ENCODE measurements around the gene CLCA1.

The CLCA1 gene

GRCh38 chr1:86468501-86468977, at the start of gene CLCA1:
Gene CLCA1, plus strand, starts transcription at chr1:86468927. Its CDS starts 45 bp downstream, at chr1:86468972.
- no peaks in the 10 kb centered on the region for H3K9me3 ChIP-seq (ENCODE audit: control insufficient read depth, insufficient read depth, low read depth, low read length)
- H3K27ac ChIP-seq (ENCODE audit: low read depth, low read length): no peak within 1 kb of the TSS
- no peaks in the 10 kb centered on the region for H3K36me3 ChIP-seq (ENCODE audit: control insufficient read depth, insufficient read depth, low read length)
- H3K9ac ChIP-seq (ENCODE audit: low read length): no peak within 1 kb of the TSS
- H3K4me1 ChIP-seq (ENCODE audit: control insufficient read depth, insufficient read depth, low read length): no peaks in the 10 kb centered on the region
- H3K27me3 ChIP-seq (ENCODE audit: control insufficient read depth, insufficient read depth, low read length): no peaks in the 10 kb centered on the region
- H3K4me3 ChIP-seq (ENCODE audit: low read depth, low read length): no peak within 1 kb of the TSS

GRCh38 chr1:86419277-86419903, 49.3 kb upstream of the CLCA1 start:
- no peaks in the 10 kb centered on the region for H3K27me3 ChIP-seq (ENCODE audit: control insufficient read depth, insufficient read depth, low read length)
- no peak overlapping the region for H3K9ac ChIP-seq (ENCODE audit: low read length)
- no peak overlapping the region for H3K27ac ChIP-seq (ENCODE audit: low read depth, low read length)
- H3K4me3 ChIP-seq (ENCODE audit: low read depth, low read length): no peak overlapping the region
- H3K36me3 ChIP-seq (ENCODE audit: control insufficient read depth, insufficient read depth, low read length): no peaks in the 10 kb centered on the region
- H3K4me1 ChIP-seq (ENCODE audit: control insufficient read depth, insufficient read depth, low read length): no peaks in the 10 kb centered on the region
- no peaks in the 10 kb centered on the region for H3K9me3 ChIP-seq (ENCODE audit: control insufficient read depth, insufficient read depth, low read depth, low read length)

- no peak overlapping the region for H3K4me3 ChIP-seq (ENCODE audit: low read depth, low read length)
- no peaks in the 10 kb centered on the region for H3K36me3 ChIP-seq (ENCODE audit: control insufficient read depth, insufficient read depth, low read length)
- H3K9me3 ChIP-seq (ENCODE audit: control insufficient read depth, insufficient read depth, low read depth, low read length): no peaks in the 10 kb centered on the region
- no peaks in the 10 kb centered on the region for H3K4me1 ChIP-seq (ENCODE audit: control insufficient read depth, insufficient read depth, low read length)
- H3K9ac ChIP-seq (ENCODE audit: low read length): no peak overlapping the region
- H3K27ac ChIP-seq (ENCODE audit: low read depth, low read length): no peak overlapping the region
- no peaks in the 10 kb centered on the region for H3K27me3 ChIP-seq (ENCODE audit: control insufficient read depth, insufficient read depth, low read length)
Measured at GRCh38 chr1:86421601-86422280, 47.0 kb upstream of the CLCA1 start.

- no peaks in the 10 kb centered on the region for H3K36me3 ChIP-seq (ENCODE audit: control insufficient read depth, insufficient read depth, low read length)
- no peaks in the 10 kb centered on the region for H3K4me1 ChIP-seq (ENCODE audit: control insufficient read depth, insufficient read depth, low read length)
- no peak overlapping the region for H3K9ac ChIP-seq (ENCODE audit: low read length)
- H3K4me3 ChIP-seq (ENCODE audit: low read depth, low read length): no peak overlapping the region
- no peaks in the 10 kb centered on the region for H3K27me3 ChIP-seq (ENCODE audit: control insufficient read depth, insufficient read depth, low read length)
- H3K9me3 ChIP-seq (ENCODE audit: control insufficient read depth, insufficient read depth, low read depth, low read length): no peaks in the 10 kb centered on the region
- H3K27ac ChIP-seq (ENCODE audit: low read depth, low read length): no peak overlapping the region
Measured at GRCh38 chr1:86423473-86423872, 45.3 kb upstream of the CLCA1 start.

GRCh38 chr1:86423873-86424272, 44.9 kb upstream of the CLCA1 start, which contains the start of gene CLCA2:
Gene CLCA2, plus strand, starts transcription at chr1:86424171. Its CDS starts 77 bp downstream, at chr1:86424248.
- H3K4me3 ChIP-seq (ENCODE audit: low read depth, low read length): no peak within 1 kb of the TSS
- H3K9ac ChIP-seq (ENCODE audit: low read length): no peak within 1 kb of the TSS
- H3K9me3 ChIP-seq (ENCODE audit: control insufficient read depth, insufficient read depth, low read depth, low read length): no peaks in the 10 kb centered on the region
- no peaks in the 10 kb centered on the region for H3K27me3 ChIP-seq (ENCODE audit: control insufficient read depth, insufficient read depth, low read length)
- H3K36me3 ChIP-seq (ENCODE audit: control insufficient read depth, insufficient read depth, low read length): no peaks in the 10 kb centered on the region
- H3K27ac ChIP-seq (ENCODE audit: low read depth, low read length): no peak within 1 kb of the TSS
- no peaks in the 10 kb centered on the region for H3K4me1 ChIP-seq (ENCODE audit: control insufficient read depth, insufficient read depth, low read length)

GRCh38 chr1:86429122-86429725, 39.5 kb upstream of the CLCA1 start:
- H3K9ac ChIP-seq (ENCODE audit: low read length): no peak overlapping the region
- no peak overlapping the region for H3K4me3 ChIP-seq (ENCODE audit: low read depth, low read length)
- no peaks in the 10 kb centered on the region for H3K4me1 ChIP-seq (ENCODE audit: control insufficient read depth, insufficient read depth, low read length)
- no peaks in the 10 kb centered on the region for H3K36me3 ChIP-seq (ENCODE audit: control insufficient read depth, insufficient read depth, low read length)
- no peak overlapping the region for H3K27ac ChIP-seq (ENCODE audit: low read depth, low read length)
- H3K9me3 ChIP-seq (ENCODE audit: control insufficient read depth, insufficient read depth, low read depth, low read length): no peaks in the 10 kb centered on the region
- no peaks in the 10 kb centered on the region for H3K27me3 ChIP-seq (ENCODE audit: control insufficient read depth, insufficient read depth, low read length)

- Histone ChIP-seq H3K27ac (ENCODE audit: low read depth, low read length) (no peak overlapping the region), H3K36me3 (ENCODE audit: control insufficient read depth, insufficient read depth, low read length) (no peaks in the 10 kb centered on the region), H3K27me3 (ENCODE audit: control insufficient read depth, insufficient read depth, low read length) (no peaks in the 10 kb centered on the region), H3K4me3 (ENCODE audit: low read depth, low read length) (no peak overlapping the region), H3K9ac (ENCODE audit: low read length) (no peak overlapping the region), H3K9me3 (ENCODE audit: control insufficient read depth, insufficient read depth, low read depth, low read length) (no peaks in the 10 kb centered on the region), H3K4me1 (ENCODE audit: control insufficient read depth, insufficient read depth, low read length) (no peaks in the 10 kb centered on the region)
Measured at GRCh38 chr1:86429835-86430234, 38.9 kb upstream of the CLCA1 start.

GRCh38 chr1:86430376-86430775, 38.4 kb upstream of the CLCA1 start:
- no peak overlapping the region for H3K4me3 ChIP-seq (ENCODE audit: low read depth, low read length)
- H3K27ac ChIP-seq (ENCODE audit: low read depth, low read length): no peak overlapping the region
- no peaks in the 10 kb centered on the region for H3K36me3 ChIP-seq (ENCODE audit: control insufficient read depth, insufficient read depth, low read length)
- no peak overlapping the region for H3K9ac ChIP-seq (ENCODE audit: low read length)
- H3K27me3 ChIP-seq (ENCODE audit: control insufficient read depth, insufficient read depth, low read length): no peaks in the 10 kb centered on the region
- H3K4me1 ChIP-seq (ENCODE audit: control insufficient read depth, insufficient read depth, low read length): no peaks in the 10 kb centered on the region
- H3K9me3 ChIP-seq (ENCODE audit: control insufficient read depth, insufficient read depth, low read depth, low read length): no peaks in the 10 kb centered on the region

- no peaks in the 10 kb centered on the region for H3K4me1 ChIP-seq (ENCODE audit: control insufficient read depth, insufficient read depth, low read length)
- H3K4me3 ChIP-seq (ENCODE audit: low read depth, low read length): no peak overlapping the region
- H3K36me3 ChIP-seq (ENCODE audit: control insufficient read depth, insufficient read depth, low read length): no peaks in the 10 kb centered on the region
- H3K9me3 ChIP-seq (ENCODE audit: control insufficient read depth, insufficient read depth, low read depth, low read length): no peaks in the 10 kb centered on the region
- no peak overlapping the region for H3K9ac ChIP-seq (ENCODE audit: low read length)
- no peaks in the 10 kb centered on the region for H3K27me3 ChIP-seq (ENCODE audit: control insufficient read depth, insufficient read depth, low read length)
- no peak overlapping the region for H3K27ac ChIP-seq (ENCODE audit: low read depth, low read length)
Measured at GRCh38 chr1:86434059-86434458, 34.7 kb upstream of the CLCA1 start.

GRCh38 chr1:86435327-86435726, 33.4 kb upstream of the CLCA1 start:
- H3K4me3 ChIP-seq (ENCODE audit: low read depth, low read length): no peak overlapping the region
- no peak overlapping the region for H3K9ac ChIP-seq (ENCODE audit: low read length)
- no peaks in the 10 kb centered on the region for H3K9me3 ChIP-seq (ENCODE audit: control insufficient read depth, insufficient read depth, low read depth, low read length)
- H3K27me3 ChIP-seq (ENCODE audit: control insufficient read depth, insufficient read depth, low read length): no peaks in the 10 kb centered on the region
- H3K36me3 ChIP-seq (ENCODE audit: control insufficient read depth, insufficient read depth, low read length): no peaks in the 10 kb centered on the region
- H3K27ac ChIP-seq (ENCODE audit: low read depth, low read length): no peak overlapping the region
- H3K4me1 ChIP-seq (ENCODE audit: control insufficient read depth, insufficient read depth, low read length): no peaks in the 10 kb centered on the region

- H3K27me3 ChIP-seq (ENCODE audit: control insufficient read depth, insufficient read depth, low read length): no peaks in the 10 kb centered on the region
- H3K9me3 ChIP-seq (ENCODE audit: control insufficient read depth, insufficient read depth, low read depth, low read length): no peaks in the 10 kb centered on the region
- no peak overlapping the region for H3K27ac ChIP-seq (ENCODE audit: low read depth, low read length)
Measured at GRCh38 chr1:86436041-86436440, 32.7 kb upstream of the CLCA1 start.

More at GRCh38 chr1:86436041-86436440, 32.7 kb upstream of the CLCA1 start:
- no peaks in the 10 kb centered on the region for H3K4me1 ChIP-seq (ENCODE audit: control insufficient read depth, insufficient read depth, low read length)
- no peak overlapping the region for H3K4me3 ChIP-seq (ENCODE audit: low read depth, low read length)
- no peaks in the 10 kb centered on the region for H3K36me3 ChIP-seq (ENCODE audit: control insufficient read depth, insufficient read depth, low read length)
- H3K9ac ChIP-seq (ENCODE audit: low read length): no peak overlapping the region

Data from HUES6 (cell line).